IMR-90 (cell line): ENCODE results near the gene XCL1. TPM values are rescaled to one million over a fixed set of nuclear protein-coding genes. Genes with fewer than 3 reads are reported as not detected.

Experiments
- ATAC-seq: fragments of 200-7000 bp; cut with Tn5 transposase; 2 replicates; pipeline ENCODE4 v1.9.1; 2020; ENCODE audit warnings: low read depth, mild to moderate bottlenecking, moderate library complexity
- BruUV-seq: library from RNA; stranded (reverse); fragments of 400-500 nt; replicated peaks from 2 replicates; lab custom pipeline; 2021; lab: Mats Ljungman, UMichigan
- CTCF ChIA-PET: fragments of 300-600 bp; formaldehyde crosslinking; extraction: SDS; loops from one replicate; lab custom pipeline; 2021; ENCODE audit warnings: antibody characterized with exemption; lab: Yijun Ruan, JAX
- POLR2A ChIA-PET: fragments of 300-600 bp; sonication (Branson Sonifier 250); formaldehyde crosslinking; loops from one replicate; lab custom pipeline; 2022; ENCODE audit warnings: antibody characterized with exemption; ENCODE audit not compliant: unreplicated experiment; lab: Charles Lee
- DNase-seq: peaks from one replicate; pipeline ENCODE4 v3.0.0; 2013
- H2AFZ ChIP-seq: replicated peaks from 2 replicates; pipeline ENCODE3; 2013; ENCODE audit warnings: low read length, mild to moderate bottlenecking; ENCODE audit not compliant: poor library complexity
- H2AK5ac ChIP-seq: 2 replicates; pipeline ENCODE4 v1.6.1; 2013; ENCODE audit warnings: low read depth, low read length, inconsistent platforms
- H2AK9ac ChIP-seq: replicated peaks from 2 replicates; pipeline ENCODE3; 2013; ENCODE audit warnings: mild to moderate bottlenecking, low read depth, low read length, moderate library complexity; ENCODE audit not compliant: poor library complexity
- H2BK120ac ChIP-seq: 2 replicates; pipeline ENCODE4 v1.6.1; 2013; ENCODE audit warnings: low read depth, low read length, inconsistent platforms
- H2BK15ac ChIP-seq: 3 replicates; pipeline ENCODE4 v1.6.1; 2013; ENCODE audit warnings: low read depth, low read length, inconsistent platforms
- H2BK20ac ChIP-seq: 2 replicates; pipeline ENCODE4 v1.6.1; 2013; ENCODE audit warnings: low read depth, mild to moderate bottlenecking, inconsistent platforms, low read length, moderate library complexity
- H2BK5ac ChIP-seq: 2 replicates; pipeline ENCODE4 v1.6.1; 2013; ENCODE audit warnings: mild to moderate bottlenecking, low read depth, low read length, inconsistent platforms; ENCODE audit not compliant: poor library complexity, severe bottlenecking
- H3K14ac ChIP-seq: replicated peaks from 2 replicates; pipeline ENCODE4 v1.6.1; 2013; ENCODE audit warnings: low read depth, low read length, inconsistent platforms
- H3K18ac ChIP-seq: 2 replicates; pipeline ENCODE4 v1.6.1; 2013; ENCODE audit warnings: low read depth, low read length, control low read depth
- H3K23ac ChIP-seq: 2 replicates; pipeline ENCODE4 v1.6.1; 2013; ENCODE audit warnings: low read depth, low read length, inconsistent platforms
- H3K27ac ChIP-seq: 2 replicates; pipeline ENCODE4 v1.5.1; 2013; ENCODE audit warnings: mild to moderate bottlenecking, control low read depth, low read length; ENCODE audit not compliant: insufficient read depth
- H3K27me3 ChIP-seq: 2 replicates; pipeline ENCODE4 v1.6.1; 2013; ENCODE audit warnings: low read length; ENCODE audit not compliant: control insufficient read depth, insufficient read depth
- H3K36me3 ChIP-seq: 2 replicates; pipeline ENCODE4 v1.6.1; 2013; ENCODE audit warnings: low read length, mixed read lengths; ENCODE audit not compliant: control insufficient read depth, insufficient read depth
- H3K4ac ChIP-seq: 2 replicates; pipeline ENCODE4 v1.6.1; 2013; ENCODE audit warnings: low read depth, low read length, inconsistent platforms
- H3K4me1 ChIP-seq: 2 replicates; pipeline ENCODE4 v1.6.1; 2013; ENCODE audit warnings: low read length, mixed read lengths; ENCODE audit not compliant: control insufficient read depth, insufficient read depth
- H3K4me2 ChIP-seq: 2 replicates; pipeline ENCODE4 v1.6.1; 2013; ENCODE audit warnings: low read depth, mild to moderate bottlenecking, control low read depth, low read length, moderate library complexity
- H3K4me3 ChIP-seq: 2 replicates; pipeline ENCODE4 v1.5.1; 2013; ENCODE audit warnings: low read depth, mild to moderate bottlenecking, control low read depth, low read length, moderate library complexity; ENCODE audit not compliant: insufficient read depth
- H3K56ac ChIP-seq: 2 replicates; pipeline ENCODE4 v1.6.1; 2013; ENCODE audit warnings: low read length, inconsistent platforms; ENCODE audit not compliant: insufficient read depth; ENCODE audit errors: extremely low read depth
- H3K79me1 ChIP-seq, 2 experiments: 2 replicates each; pipeline ENCODE4 v1.6.1; 2013; ENCODE audit warnings: low read length in 2 of 2, inconsistent platforms in 1 of 2, low read depth in 1 of 2
- H3K9ac ChIP-seq: 2 replicates; pipeline ENCODE4 v1.6.1; 2013; ENCODE audit warnings: low read depth, low read length, control low read depth
- H3K9me1 ChIP-seq: 2 replicates; pipeline ENCODE4 v1.6.1; 2013; ENCODE audit warnings: low read length, inconsistent platforms; ENCODE audit not compliant: insufficient read depth
- H3K9me3 ChIP-seq: 2 replicates; pipeline ENCODE4 v1.6.1; 2013; ENCODE audit warnings: low read length; ENCODE audit not compliant: control insufficient read depth, insufficient read depth
- H4K20me1 ChIP-seq: 2 replicates; pipeline ENCODE4 v1.6.1; 2013; ENCODE audit warnings: low read length, inconsistent platforms; ENCODE audit not compliant: insufficient read depth
- H4K5ac ChIP-seq: 2 replicates; pipeline ENCODE4 v1.6.1; 2013; ENCODE audit warnings: mild to moderate bottlenecking, low read depth, low read length, control low read depth
- H4K8ac ChIP-seq, 2 experiments: 2 replicates each; pipeline ENCODE4 v1.6.1; 2013; ENCODE audit warnings: low read depth in 2 of 2, low read length in 2 of 2, control low read depth in 1 of 2, inconsistent platforms in 1 of 2
- H4K91ac ChIP-seq: 2 replicates; pipeline ENCODE4 v1.6.1; 2013; ENCODE audit warnings: low read depth, low read length, inconsistent platforms; ENCODE audit not compliant: insufficient read depth
- BHLHE40 ChIP-seq: fragments of 150-350 bp; IDR thresholded peaks from 2 replicates; pipeline ENCODE4 v1.6.1; 2016; ENCODE audit warnings: mild to moderate bottlenecking, low read depth, low read length
- CEBPB ChIP-seq: IDR thresholded peaks from 2 replicates; pipeline ENCODE4 v1.6.1; 2012; ENCODE audit warnings: low read depth, low read length, improper control_type of control experiment
- MAFK ChIP-seq: IDR thresholded peaks from 2 replicates; pipeline ENCODE4 v1.6.1; 2012; ENCODE audit warnings: low read depth, low read length, improper control_type of control experiment
- MXI1 ChIP-seq: IDR thresholded peaks from 2 replicates; pipeline ENCODE4 v1.6.1; 2012; ENCODE audit warnings: low read depth, mild to moderate bottlenecking, low read length, moderate library complexity, borderline replicate concordance
- WGBS, 2 experiments: methylation state at CpG; one replicate each; pipeline versions ENCODE4 v1.1.5 to v1.1.7; 2013; ENCODE audit warnings: missing lambda C conversion rate in 2 of 2; ENCODE audit not compliant: insufficient read length in 1 of 2; ENCODE audit errors: extremely low coverage in 2 of 2; 5-methylcytosine and 5-hydroxymethylcytosine counted together
- dilution Hi-C: fragments of 300-500 bp; cut with HindIII; formaldehyde crosslinking; loops from one replicate; pipeline ENCODE4 v1.14.3; 2018; ENCODE audit warnings: low sequenced_read_pairs; ENCODE audit not compliant: unreplicated experiment
- in situ Hi-C: fragments of 300-500 bp; cut with MboI; formaldehyde crosslinking; loops from 3 replicates; pipeline ENCODE4 v1.14.3; 2019; ENCODE audit warnings: low sequenced_read_pairs, inconsistent platforms, mixed read lengths
- intact Hi-C: fragments of 100-400 bp; cut with micrococcal nuclease; formaldehyde crosslinking; loops from 2 replicates; pipeline ENCODE4 v1.10.0; 2022
- polyA plus RNA-seq, 3 experiments: library from polyadenylated mRNA; depleted of rRNA; stranded (reverse); fragments of >200 nt; gene quantifications; 2 replicates each; pipeline ENCODE4 v1.2.3, GENCODE V29; 2012; ENCODE audit warnings: low replicate concordance in 1 of 3
- total RNA-seq: library from RNA; depleted of rRNA; stranded (reverse); fragments of >200 nt; gene quantifications from 2 replicates; pipeline ENCODE4 v1.2.3, GENCODE V29; 2012
- TF ChIP-seq, protein P1 (sequence below): fragments of 150-350 bp; IDR thresholded peaks from 2 replicates; pipeline ENCODE4 v1.6.1; 2017; ENCODE audit warnings: mild to moderate bottlenecking, antibody characterized with exemption, low read length, low read depth

Gene XCL1
- total and polyA plus RNA-seq, 2 of the 4 experiments (the other 2 are of a cell fraction): not detected

DNA sequence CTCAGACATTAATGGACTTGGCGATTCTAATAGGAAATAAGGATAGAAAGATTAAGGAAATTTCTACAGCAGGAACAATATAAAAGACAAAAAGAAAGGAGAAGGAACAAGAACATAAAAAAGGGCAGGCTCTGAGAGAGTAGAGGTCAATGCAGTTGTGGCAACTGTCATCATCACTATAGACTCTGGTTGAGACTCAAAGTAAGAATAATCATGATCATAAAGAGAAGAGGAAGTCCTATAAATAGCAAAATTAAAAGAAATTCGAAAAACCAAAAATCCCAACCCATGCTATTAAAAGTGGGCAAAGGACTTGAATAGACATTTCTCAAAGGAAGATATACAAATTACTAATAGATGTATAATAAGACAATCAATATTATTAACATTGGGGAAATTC lies 14.4 kb upstream of the XCL1 start:
- no TSS peak for BruUV-seq
- intact Hi-C loops (no loop called here), dilution Hi-C loops (no loop called here), in situ Hi-C loops (no loop called here)
- WGBS, 2 experiments: no CpG with 5 or more reads among the region's 2 CpGs
- ATAC-seq: no peak
- Histone ChIP-seq H2BK20ac (no peak overlapping the region), H3K9me3 (no peaks in the 10 kb centered on the region), H3K18ac (no peak overlapping the region), H3K9ac (no peak overlapping the region), H2AFZ (no peak overlapping the region), H3K27ac (no peak overlapping the region), H3K56ac (no peak overlapping the region), H3K4ac (no peak overlapping the region), H4K5ac (no peak overlapping the region), H3K79me1 (no peaks in the 10 kb centered on the region), H2BK15ac (no peak overlapping the region), H2AK9ac (no peak overlapping the region), H3K14ac (no peak overlapping the region), H3K27me3 (no peaks in the 10 kb centered on the region), H4K91ac (no peak overlapping the region), H3K36me3 (no peaks in the 10 kb centered on the region), H2AK5ac (no peak overlapping the region), H3K4me3 (no peak overlapping the region), H4K8ac (no peak overlapping the region), H3K9me1 (no peaks in the 10 kb centered on the region), H3K4me1 (no peaks in the 10 kb centered on the region), H3K4me2 (no peak overlapping the region), H3K23ac (no peak overlapping the region), H2BK120ac (no peak overlapping the region), H4K20me1 (no peaks in the 10 kb centered on the region), H2BK5ac (no peak overlapping the region)
- TF ChIP-seq, protein P1, sequence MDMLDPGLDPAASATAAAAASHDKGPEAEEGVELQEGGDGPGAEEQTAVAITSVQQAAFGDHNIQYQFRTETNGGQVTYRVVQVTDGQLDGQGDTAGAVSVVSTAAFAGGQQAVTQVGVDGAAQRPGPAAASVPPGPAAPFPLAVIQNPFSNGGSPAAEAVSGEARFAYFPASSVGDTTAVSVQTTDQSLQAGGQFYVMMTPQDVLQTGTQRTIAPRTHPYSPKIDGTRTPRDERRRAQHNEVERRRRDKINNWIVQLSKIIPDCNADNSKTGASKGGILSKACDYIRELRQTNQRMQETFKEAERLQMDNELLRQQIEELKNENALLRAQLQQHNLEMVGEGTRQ: no peak
- TF ChIP-seq BHLHE40: no peak
- TF ChIP-seq MAFK: no peak
- no peak for TF ChIP-seq MXI1
- TF ChIP-seq CEBPB: no peak
- CTCF ChIA-PET: no interaction called here
- POLR2A ChIA-PET: interaction anchor here (0.6 kb wide), 1 partner anchor 44 kb away, joined by 9 read pairs; no protein-coding TSS in a partner anchor
- DNase-seq: no peak
